GM18507 (cell line): Measurements from ENCODE around the gene MYO16.
"Not testable (repeated sequence)": the region's sequence is repeated elsewhere in the genome, so short reads cannot be mapped to it uniquely, and the experiment has no call there.

ENCODE experiments used
- DNase-seq: peaks from one replicate; pipeline ENCODE4 v3.0.0; 2011; ENCODE audit warnings: low read depth; ENCODE audit not compliant: insufficient read length; ENCODE audit errors: extremely low spot score
- FAIRE-seq: peaks from 2 replicates; lab custom pipeline; 2011; peaks lifted over from hg19 to GRCh38; lab: Jason Lieb, UNC

Gene MYO16

DNA sequence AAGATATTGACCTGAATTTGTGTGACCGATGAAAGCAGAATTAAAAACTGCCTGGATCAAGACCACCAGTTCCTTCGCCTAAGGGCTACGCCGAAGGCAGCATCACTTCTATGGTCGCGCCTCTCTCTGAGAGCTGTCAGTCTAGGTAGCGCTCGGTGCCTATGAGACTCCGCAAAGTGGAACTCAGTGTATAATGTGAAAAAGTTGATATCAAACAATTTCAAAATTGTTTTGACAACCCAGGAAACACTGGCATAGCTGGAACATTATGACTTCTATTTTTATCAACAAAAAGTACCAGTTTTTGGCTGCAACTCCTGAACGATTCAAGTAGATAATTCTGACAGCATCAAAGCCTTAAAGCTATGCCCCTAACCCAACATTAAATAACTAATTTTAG lies 223.6 kb downstream of the MYO16 start:
- no peak for DNase-seq
- no peak for FAIRE-seq

DNA sequence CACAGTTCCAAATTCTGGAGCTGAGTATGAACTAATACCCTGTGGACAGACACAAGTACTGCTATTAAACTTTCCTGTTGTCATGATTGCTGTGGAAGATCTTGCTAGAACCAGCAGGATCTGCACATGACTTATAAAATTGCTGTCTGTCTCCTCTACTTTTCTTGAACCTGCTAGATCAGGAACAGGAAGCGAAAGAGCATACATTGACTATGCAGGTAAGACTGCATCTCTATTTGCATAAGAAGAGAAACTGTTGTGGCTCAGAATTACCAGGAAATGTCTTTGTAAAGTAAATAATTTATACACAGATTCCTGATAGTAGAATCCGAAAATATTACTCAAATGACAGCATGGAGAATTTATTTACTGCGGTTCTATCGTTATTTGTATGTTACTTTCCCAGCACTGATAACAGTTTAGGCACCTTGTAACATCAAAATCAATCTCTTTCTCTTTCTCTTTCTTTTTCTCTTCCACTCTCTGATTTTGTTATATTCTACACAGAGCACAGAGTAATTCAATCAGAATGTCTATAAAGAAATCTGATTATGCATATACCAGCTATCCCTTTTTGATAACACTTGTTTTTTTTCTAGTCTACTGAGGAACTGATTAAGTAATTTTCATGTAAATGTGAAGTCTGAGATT lies 226.5 kb downstream of the MYO16 start:
- peak; percentile 57 for FAIRE-seq
- no peak for DNase-seq

DNA sequence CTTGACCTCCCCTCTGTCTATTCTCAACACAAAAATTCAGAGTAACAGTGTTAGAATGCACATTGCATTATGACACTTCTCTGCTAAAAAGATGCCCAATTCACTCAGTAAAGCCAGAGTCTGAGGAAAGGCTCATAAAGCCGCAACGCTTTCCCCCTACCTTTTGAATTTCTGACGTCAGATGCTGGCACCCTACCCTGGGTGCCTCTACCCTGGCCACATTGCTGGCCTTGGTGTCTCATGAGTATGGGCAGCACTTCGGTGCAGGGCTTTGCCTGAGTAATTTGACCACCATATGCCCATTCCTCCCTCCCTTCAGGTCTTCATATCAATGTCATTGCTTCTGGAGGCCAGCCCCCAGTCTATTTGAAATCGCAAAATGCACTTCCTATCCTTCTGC lies 229.3 kb downstream of the MYO16 start:
- FAIRE-seq (no peak), DNase-seq (no peak)

DNA sequence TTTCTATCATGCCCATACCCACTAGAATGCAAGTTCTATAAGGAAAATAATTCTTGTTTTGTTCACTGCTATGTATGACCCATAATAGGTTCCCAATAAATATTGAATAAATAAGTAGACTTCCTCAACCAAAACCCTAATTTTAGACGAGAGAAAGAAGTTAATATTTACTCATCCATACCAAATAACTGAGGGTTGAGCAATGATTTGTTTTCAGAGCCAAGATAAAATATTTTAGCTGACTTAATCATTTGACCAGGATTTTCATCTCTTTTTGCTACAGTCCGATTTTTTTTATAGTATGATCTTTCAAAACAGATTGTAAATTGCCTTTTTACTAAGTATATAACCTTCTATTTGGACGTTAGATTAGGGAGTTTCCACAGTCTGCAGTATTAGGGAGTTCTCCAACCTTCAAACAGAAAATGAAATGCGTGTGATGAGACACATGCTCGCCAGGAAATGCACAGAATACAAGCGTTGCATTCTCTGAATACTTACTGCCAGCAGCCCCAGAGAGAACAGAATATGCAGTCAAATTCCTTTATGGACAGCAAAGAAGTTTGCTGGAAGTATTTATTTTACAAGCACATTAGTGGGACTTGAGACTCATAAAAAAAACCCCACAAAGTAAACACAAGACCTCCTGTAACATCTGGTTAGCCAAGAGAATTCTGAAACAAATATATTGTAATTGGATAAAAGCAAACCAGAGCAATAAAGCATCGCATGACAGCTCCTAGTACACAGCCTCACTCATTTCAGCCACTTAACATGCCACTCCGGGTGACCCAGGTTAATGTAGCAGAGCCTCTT lies 230.0 kb downstream of the MYO16 start:
- DNase-seq = no peak
- FAIRE-seq = no peak

DNA sequence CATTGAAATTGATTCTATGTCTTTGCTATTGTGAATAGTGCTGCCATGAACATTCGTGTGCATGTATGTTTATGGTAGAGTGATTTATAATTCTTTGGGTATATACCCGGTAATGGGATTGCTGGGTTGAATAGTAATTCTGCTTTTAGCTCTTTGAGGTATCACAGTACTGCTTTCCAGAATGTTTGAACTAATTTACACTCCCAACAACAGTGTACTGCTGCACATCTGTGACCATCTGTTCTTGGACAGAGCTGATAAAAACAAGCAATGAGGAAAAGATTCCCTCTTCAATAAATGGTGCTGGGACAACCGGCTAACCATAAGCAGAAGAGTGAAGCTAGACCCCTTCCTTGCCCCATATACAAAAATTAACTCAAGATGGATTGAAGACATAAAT lies 231.0 kb downstream of the MYO16 start:
- FAIRE-seq = no peak

DNA sequence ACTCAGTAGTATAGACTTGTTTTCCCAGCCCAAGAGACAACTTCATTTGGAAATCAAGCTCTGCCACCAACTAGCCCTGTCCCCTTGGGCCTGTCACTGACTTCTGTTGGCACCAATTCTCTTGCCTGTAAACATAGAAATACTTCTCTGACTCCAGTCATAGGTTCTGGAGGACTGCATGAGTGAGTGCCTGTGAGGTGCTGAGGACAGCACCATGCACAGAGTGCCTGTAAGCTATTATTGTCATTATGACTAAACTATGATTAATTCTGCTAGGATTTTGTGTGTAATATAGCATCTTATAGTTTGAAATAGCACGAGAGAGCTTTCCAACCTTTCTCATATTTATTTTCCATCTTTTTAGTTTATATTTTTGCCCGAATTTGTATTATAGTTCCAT lies 247.9 kb downstream of the MYO16 start:
- FAIRE-seq = no peak

More for the DNA sequence above, 231.0 kb downstream of the MYO16 start:
- no peak for DNase-seq

DNA sequence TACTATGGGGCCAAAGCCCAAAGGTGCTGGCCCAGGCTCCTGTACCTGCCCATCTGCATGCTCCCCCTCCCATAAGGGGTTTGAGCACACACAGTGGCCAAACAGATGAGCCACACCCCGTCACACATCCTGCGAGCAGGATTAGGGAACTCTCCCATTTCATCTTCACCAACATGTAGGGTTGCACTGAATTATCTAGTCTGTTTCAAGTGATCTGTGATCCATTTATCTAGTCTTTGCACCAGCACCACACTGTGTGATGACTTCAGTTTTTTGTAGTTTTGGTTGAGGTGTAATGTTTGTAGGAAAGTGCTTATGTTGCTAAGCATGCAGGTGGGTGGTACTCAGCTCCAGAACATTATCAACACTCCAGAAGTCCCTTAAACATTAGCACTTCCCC lies 249.3 kb downstream of the MYO16 start:
- no peak for FAIRE-seq
- DNase-seq = no peak

More for the DNA sequence above, 247.9 kb downstream of the MYO16 start:
- DNase-seq = no peak

DNA sequence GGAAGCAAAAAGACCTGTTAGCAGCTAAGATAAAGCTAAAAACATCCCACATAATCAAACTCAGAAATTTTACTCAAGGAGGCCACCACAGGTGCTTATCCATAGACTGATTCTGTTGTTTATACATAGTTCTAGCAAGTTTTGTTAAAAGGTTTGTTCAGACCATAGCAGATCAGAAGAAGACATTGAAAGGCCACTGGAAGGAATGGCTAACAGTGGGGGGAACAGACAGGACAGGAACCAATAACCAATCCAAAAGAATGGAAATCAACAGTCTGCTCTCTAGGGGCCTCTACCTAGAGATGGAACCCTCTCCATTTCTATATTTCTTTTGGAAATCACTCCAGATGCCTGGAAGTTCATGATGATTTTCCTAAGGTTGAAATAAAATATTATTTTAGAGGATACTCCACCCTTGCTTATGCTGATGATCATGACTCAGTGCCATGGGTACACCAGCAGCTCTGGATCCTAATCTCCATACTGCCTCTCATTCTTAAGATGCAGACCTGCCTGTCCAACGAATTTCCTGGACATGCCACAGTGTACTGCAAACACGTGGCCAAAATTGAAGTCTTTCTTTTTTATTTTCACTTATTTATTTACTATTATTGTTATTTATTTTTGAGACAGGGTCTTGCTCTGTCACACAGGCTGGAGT lies 260.0 kb downstream of the MYO16 start:
- FAIRE-seq = no peak

DNA sequence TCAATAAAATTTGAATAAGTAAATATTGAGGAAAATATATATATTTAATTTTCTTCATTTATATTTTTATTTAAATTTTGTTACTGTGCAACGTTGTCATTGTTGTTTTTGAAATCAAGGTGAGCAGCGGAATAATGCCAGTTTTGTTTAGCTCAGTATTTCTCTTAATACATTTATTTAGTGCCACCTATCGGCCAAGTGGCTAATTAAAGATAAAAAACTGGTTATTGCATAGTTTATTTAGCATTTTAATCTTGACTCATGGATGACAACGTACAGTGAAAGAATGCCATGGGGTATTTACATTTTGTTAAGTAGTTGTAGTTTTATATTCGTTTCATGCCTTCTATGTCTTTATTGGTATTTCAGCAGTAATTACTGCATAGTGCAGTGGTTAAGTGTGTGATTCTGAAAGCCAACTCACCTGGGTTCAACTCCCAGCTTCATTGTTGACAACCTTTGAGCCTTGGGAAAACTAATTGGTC lies 265.9 kb downstream of the MYO16 start:
- DNase-seq = no peak
- peak; percentile 65 for FAIRE-seq

More for the DNA sequence above, 260.0 kb downstream of the MYO16 start:
- DNase-seq = no peak

DNA sequence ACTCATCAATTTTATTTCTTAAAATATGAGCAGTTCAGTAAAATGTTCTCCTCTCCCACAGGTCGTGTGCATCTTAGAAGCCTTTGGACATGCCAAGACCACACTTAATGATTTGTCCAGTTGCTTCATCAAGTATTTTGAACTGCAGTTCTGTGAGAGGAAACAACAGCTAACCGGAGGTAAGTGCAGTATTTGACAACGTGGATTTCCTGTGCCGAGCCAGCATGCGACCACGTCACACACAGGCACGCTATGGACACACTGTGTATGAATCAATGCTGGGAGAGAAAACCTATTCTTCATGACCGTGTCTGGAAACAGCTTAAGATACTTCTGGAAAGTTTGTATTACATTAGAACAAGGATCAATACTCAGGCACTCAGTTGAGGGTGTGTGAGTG lies 268.5 kb downstream of the MYO16 start:
- FAIRE-seq (no peak), DNase-seq (no peak)

DNA sequence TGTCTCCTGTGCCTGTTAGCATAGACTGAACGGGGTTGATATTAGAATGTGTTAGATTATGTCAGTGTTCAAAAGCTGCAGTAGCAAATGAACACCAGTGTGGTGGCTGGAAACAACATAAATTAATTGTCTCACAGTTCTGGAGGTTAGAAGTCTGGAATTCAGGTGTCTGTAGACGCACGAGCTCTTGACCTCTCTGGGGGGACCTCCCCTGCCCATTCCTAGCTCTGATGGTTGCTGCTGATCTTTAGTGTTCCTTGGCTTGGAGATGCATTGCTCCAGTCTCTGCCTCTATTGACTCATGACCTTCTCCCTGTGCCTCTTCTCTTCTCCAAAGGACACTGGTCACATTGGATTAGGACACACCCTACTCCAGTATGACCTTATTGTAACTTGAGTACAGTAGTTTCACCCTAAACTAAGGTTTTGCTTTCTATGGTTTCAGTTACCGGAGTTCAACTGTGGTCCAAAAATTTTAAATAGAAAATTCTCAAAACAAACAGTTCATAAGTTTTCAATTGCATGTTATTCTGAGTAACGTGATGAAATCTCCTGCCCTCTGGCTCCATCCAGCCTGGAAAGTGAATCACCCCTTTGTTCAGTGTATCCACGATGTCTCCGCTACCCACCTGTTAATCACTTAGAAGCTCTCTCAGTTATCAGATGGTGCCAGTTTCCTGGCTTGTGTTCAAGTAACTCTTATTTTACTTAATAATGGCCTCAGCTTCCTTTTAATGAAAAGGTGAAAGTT lies 273.2 kb downstream of the MYO16 start:
- FAIRE-seq = no peak
- no peak for DNase-seq

DNA sequence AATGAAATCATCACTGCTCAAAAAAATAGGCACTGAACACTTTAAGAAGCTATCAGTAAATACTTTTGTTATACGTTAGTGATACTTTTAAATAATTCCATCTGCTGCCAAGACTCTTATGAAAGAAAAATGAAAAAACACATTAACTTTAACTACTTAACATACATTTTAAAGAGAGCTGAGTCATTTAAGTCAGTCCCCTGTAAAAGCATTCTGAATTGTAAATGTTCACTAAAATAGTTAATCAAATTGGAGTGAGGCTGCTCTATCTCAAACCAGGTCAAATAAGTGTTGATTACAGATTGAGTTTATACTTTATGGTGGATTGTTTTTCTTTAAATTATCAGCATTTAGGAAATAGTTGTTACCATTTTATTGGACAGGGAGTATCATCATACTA lies 274.2 kb downstream of the MYO16 start:
- no peak for DNase-seq
- no peak for FAIRE-seq

DNA sequence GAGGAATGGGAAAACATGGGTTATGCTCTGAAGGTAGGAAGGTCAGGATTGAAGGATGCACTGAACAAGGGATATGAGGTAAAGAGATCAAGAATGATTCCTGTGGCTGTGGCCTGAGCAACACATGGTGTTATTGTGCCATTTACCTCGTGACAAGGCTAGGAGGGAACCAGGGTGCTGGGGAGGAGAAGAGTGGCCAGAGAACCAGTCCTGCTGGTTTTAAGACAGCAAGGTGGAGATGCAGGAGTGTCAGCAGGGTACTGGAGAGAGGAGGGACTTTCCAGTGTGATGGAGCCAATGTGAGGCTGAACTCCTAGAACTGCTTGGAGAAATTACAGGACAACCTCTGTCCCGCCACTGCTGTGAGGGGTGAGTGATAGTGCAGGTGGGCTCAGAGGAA lies 282.4 kb downstream of the MYO16 start:
- FAIRE-seq (no peak), DNase-seq (no peak)

DNA sequence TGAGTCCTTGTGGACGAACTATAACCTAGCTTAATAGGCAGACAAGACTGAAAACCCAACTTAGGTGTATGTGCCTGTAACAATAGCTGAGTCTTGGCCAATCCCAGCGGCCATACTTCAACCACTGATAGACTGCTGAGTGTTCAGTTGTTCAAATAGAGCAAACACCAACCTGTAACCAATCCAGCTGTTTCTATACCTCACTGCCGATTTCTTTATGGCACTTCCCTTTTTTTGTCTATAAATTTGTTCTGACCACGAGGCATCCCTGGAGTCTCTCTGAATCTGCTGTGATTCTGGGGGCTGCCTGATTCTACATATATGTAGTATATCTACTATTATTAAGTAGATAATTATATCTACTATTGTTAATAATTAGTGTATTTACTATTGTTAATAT lies 284.3 kb downstream of the MYO16 start:
- FAIRE-seq, DNase-seq: not testable (repeated sequence)

DNA sequence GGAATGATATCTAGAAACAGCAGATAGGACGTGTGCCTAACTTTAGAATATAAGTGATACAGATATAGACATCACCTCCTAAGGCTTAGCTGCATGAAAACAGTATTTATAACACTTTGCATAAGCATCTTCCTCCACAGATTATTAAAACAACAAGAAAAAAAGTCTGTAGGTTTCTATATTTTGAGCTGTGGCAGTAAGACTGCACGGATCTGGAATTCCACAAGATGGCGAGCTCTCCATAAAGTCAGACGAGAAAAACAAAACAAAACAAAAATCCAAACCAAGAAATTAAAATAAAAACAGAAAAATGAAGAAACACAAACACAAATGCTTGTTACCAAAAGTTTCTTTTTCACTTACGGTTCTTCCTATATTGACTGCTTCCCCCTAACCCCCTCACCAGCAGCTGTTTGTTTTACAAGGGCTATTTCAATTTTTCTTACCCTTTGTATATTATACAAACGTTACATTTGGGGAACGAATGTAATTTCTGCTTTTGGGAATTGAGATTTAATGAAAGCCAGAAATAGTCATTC lies 285.8 kb downstream of the MYO16 start:
- DNase-seq (no peak), FAIRE-seq (peak; percentile 55)

DNA sequence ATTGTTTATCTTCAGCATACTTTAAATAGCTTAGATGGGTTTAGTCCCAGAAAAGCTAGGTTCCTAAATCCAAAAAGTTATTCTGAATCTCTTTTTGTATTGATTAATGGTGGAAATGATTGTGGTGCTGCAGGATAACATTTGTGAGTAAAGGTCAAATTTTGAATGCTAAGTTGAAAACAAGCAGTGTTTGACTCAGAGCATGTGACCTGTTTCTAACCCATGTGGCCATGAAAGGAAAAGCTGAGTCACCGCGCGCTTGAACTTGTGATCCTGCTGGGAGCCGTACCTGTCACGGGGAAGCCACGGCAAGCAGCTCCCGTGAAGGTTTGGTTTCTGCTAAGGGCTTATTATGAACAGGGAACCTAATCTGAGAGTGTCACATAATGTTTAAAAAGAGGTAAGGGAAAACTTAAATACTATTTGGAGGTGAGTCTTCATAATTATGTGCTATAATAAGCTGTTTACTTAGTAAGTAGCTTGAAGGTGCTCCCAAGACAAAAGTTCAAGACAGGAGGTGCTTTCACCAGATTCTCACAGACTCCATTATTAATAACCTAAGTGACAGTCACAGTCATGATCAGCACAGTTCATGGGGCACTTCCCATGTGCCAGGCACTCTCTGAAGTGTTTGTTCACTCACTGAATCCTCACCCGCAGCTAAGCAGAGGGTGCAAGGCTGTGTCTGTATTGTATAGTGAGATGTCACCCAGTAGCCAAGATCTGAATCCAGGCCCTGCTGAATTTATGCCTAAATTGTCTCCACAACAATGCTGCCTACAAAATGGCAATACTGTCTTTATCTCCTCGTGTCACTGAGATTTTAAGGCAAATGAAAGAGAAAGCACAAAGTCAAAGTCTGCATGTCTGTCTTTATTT lies 286.5 kb downstream of the MYO16 start:
- peak; percentile 81 for FAIRE-seq
- DNase-seq = peak; percentile 25

DNA sequence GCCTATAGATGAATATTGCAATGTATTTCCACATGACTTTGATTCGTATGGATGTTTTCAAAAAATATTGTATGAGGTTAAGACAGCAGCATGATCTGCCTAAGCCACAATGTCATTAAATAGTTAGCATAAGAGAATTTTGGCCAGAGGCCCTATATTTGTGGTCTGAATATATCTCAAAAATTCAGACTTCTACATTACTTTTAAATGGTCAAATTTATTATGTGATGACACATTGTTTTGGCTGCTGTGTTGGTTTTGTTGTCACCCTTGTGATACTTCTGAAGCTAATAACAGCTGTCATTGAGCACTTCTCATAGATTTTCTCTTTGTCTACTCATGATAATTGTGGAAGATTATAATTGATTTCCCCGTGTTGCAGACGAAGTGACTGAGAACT lies 288.2 kb downstream of the MYO16 start:
- no peak for FAIRE-seq
- no peak for DNase-seq

DNA sequence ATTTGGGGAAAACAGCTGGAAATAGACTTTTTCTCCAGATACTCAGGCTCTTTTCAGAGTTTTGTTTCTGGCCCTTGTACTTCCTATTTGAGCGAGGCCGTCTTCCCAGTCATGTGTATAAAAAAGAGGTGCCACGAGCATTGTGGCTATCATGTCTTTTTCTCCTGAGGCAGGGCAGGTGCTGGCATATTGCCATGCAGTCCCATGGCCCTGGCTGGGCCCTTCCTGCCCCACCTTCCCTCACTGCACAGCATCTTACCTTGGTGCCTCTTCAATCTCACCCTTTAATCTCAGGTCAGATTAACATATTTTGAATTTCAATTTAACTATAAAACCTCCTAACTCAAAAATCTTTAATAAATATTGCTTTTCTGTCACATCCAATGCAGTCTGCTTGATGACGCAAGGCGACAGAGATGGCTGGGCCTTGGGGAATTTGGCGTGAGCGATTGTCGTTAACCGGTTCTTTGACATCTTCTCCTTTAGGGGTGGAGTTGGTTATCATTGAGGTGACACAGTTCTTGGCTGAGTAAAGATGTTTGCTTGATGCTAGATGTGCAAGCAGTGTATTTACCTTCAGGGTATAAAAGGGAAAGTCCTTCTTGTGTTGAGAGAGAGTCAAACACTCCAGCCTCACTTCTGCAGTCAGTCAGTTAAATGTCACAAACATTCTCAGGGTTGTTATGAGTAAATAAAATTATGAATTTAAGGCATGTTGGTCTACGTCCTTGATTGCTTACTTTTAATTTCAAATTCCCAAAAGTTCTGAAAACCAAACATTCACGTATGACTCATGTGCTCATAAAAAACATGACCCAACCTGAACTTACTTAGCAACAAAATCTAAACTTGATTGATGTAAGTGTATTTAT lies 289.9 kb downstream of the MYO16 start:
- no peak for FAIRE-seq
- DNase-seq = no peak
